Activated CD8-positive, alpha-beta memory T cell treated with anti-CD3 and anti-CD28 coated beads, Interleukin-2, amount 50 U/mL, for 24 hours (primary cell): ENCODE results near the gene ARPP19.
"Not testable (repeated sequence)": the region's sequence is repeated elsewhere in the genome, so short reads cannot be mapped to it uniquely, and the experiment has no call there.

Experiments
- DNase-seq: peaks from one replicate; pipeline ENCODE4 v3.0.0-alpha.2; 2020; ENCODE audit errors: extremely low read depth

ARPP19 gene

GRCh38 chr15:52512869-52513268, 56.0 kb downstream of the ARPP19 start:
- DNase-seq = not testable (repeated sequence)

DNA sequence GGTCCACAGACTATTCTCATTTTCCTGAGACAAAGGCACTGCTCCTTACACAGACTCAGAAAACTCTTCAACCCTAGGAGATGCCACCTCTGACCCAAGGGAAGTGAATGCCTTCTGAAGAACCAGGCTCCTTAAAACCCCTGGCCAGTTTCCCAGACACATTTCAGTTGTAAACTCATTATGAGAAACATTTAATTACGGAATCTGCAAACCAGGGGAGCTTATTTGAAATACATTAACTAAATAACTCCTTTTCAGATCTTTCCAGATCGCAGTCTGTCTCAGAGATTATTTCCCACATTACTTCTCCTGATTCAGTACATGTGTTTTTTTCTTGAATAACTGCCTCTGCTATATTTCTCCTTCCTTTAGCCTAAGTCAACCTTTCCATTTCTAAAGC, 57.7 kb downstream of the ARPP19 start:
- DNase-seq = no peak

DNA sequence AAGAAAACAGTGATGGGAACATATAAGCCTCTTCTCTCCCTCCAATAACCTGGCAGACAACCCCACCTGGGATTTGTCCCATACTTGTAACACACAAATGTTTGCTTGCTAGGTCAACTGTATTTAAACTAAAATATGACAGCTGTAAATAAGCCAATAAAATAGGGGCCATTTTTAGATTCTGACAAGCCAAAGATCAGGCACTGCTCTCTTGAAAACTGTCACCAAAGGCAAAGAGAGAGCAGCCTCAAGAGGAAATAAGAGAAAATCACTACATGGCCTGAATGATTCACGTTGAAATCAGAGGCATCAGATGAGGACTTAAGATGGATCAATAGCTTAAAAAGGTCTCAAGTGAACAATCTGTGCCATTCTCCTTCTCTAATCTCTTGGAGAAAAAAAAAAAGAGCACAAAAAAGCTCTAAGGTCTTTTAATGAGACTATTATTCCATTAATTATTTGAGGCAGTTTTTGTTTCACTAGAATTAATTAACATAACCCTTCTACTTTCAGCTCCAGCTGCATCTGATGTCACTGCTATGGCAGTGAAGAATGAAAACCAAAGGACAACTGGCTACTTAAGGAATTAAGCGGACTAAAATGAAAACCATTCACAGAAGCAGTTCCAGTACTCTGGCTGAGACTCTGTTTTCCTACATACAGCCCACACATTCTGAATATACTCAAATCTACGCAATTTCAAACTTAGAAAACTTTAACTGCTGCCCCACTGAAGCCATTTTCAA, 59.2 kb downstream of the ARPP19 start:
- no peak for DNase-seq

DNA sequence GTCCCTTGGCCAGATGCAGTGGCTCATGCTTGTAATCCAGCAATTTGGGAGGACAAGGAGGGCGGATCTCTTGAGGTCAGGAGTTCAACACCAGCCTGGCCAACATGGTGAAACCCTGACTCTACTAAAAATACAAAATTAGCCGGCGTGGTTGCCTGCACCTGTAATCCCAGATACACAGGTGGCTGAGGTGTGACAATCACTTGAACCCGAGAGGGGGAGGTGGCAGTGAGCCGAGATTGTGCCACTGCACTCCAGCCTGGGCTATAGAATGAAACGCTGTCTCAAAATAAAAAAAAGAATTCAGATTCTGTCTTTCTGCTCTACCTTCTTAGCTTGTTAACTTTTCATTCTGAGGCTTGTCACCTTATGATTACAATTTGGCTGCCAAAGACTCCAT, 62.3 kb downstream of the ARPP19 start:
- no peak for DNase-seq

DNA sequence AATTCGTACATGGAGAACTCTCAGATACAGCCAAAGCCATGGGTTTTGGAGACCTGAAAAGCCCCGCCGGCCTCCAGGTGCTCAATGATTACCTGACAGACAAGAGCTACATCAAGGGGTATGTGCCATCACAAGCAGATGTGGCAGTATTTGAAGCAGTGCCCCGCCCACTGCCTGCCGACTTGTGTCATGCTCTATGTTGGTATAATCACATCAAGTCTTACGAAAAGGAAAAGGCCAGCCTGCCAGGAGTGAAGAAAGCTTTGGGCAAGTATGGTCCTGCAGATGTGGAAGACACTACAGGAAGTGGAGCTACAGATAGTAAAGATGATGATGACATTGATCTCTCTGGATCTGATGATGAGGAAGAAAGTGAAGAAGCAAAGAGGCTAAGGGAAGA, 63.7 kb downstream of the ARPP19 start:
- DNase-seq = no peak

DNA sequence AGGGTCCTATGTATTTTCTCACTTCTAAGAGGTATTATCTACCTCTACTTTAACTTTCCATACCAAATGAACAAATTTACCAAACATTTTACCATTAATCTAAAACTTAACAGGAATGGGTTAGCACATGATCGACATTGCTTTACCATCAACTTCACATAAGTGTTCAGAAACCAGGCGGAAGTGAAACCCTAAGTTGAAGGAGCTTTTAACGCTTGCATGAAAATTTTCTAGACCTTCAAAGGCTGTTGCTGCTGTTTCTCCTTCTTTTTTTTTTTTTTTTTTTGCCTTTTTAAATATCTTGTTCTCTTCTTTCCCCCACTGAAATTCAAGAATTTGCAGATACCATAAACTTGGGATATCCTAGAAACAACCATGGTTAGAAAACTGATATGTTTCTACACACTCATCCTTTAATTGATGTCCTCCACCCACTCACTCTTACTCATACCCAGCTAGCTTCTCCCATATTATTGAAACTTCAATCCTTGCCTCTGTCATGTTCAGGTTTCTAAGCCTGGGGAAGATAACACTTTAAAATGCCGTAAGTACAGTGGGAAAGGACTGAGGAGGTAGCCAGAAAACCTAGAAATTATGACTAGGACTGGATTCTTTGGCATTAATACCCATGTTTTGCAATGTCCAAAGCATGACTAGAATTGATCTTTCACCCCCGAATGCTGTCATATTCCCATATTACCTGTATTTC, 64.9 kb downstream of the ARPP19 start:
- DNase-seq = no peak

DNA sequence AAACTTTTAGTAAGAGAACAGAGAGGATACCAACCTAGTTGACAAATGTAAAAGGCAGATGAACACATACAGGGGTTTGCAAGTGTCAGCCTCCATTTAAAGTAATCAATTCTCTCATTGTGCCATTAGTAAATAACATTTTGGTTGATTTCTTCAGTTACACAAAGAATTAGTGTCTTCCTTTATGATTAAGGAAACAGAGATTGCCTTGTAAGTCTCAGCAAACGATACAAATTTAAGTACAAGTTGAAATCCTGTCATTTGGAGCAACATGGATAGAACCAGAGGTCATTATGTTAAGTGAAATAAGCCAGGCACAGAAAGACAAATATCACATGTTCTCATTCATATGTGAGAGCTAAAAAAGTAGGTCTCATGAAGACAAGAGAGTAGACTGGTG, 66.2 kb downstream of the ARPP19 start:
- DNase-seq = no peak

- DNase-seq = no peak
Measured at GRCh38 chr15:52499506-52499905, 69.3 kb downstream of the ARPP19 start.

DNA sequence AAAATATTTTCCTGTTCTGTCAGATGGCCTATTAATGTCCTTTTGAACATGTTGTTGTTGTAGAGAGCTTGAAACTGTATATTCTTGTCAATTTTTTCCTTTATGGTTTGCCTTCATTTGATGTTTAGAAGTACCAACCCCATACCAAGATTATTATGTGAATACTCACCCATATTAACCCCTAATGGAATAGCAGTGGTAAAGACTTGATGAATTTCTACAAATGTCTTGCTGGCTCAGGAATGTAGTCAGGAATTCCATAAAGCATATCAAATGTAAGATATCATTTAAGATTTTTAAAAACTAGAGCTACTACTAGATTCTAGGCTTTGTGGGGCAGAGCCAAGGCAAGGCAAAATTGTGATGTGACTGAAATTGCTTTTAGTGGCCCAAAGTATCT, 70.1 kb downstream of the ARPP19 start:
- DNase-seq = no peak
